GM21367 (cell line): Measurements from ENCODE around the gene NACC2.
"Not testable (repeated sequence)": the region's sequence is repeated elsewhere in the genome, so short reads cannot be mapped to it uniquely, and the experiment has no call there.

Experiments used
- ATAC-seq: cut with Tn5 transposase; IDR thresholded peaks from one replicate; pipeline ENCODE4 v1.9.1; 2021; ENCODE audit not compliant: unreplicated experiment

The NACC2 gene

DNA sequence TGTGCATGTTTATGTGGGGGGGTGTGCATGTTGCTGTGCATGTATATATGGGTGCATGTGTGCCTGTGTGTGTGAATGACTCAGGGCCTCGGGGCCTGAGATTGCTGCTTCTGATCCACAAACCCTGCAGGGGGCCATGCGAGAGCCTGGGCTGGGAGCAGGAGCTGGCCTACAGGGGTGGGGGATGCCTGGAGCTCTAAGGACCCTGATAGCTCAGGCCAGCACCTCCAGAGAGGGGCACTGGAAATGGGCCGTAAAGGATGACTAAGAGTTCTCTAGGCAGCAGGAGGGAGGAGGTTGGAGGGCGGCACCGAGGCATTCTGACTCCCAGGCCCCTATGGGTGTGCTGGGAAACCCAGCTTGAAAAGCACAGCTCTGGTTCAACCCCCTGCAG is 127.0 kb downstream of the NACC2 start:
- no peak for ATAC-seq

DNA sequence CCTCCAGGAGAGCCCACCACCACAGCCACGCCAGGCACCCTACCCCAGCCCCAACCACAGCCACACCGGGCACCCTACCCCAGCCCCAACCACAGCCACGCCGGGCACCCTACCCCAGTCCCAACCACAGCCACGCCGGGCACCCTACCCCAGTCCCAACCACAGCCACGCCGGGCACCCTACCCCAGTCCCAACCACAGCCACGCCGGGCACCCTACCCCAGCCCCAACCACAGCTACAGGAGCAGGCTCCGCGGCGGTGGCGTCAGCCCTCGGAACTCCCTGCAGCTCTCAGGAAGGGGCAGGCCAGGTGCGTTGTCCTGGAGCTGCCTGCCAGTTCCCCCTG is 128.2 kb downstream of the NACC2 start:
- ATAC-seq, result not testable (repeated sequence)

DNA sequence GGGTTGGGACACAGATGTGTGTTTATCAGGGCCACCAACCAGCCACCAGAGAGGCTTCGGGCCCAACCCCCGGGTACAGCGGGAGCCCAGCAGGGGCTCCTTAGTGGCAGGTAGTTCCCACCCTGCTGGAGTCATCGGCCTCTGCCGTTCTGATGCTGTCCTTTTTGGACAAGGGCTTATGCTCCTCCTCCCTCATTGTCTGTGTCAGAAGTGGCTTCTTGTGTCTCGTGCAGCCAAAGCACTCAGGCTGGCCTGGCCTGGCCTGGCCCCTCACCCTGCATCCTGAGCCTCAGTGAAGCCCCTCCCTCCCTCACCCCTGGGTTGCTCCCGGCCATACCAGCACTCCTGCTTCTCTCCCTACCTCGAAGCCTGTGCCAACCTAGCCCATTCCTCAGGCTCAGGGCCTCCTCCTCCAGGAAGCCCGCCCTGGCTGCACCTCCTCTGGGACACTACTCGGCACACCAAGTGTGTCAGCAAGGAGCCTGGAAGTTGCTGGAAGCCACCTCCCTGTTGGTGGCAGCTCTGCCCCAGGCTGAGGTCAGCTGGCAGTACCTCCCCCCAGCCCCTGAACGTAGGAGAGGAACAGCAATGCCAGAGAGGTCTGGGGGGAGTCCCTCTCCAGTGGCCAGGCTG is 129.8 kb downstream of the NACC2 start:
- no peak for ATAC-seq

DNA sequence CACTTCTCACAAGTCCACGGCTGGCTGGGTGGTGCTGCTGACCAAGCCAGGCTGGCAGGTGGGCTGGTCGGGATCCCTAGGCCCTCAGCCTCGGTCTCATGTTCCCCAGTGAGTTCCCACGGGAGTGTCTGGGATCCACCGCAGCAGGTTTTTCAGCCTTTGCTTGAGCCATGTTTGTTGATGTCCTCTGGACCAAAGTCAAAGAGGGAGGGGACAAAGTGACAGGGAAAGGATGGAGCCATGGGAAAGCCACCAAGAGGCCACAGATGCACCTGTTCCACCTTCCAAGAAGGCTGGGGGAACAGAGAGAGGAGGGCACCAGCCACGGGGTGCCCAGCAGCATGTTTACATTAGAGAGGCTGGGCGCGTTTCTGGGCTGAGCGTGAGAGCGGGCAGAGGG is 131.2 kb downstream of the NACC2 start:
- no peak for ATAC-seq

DNA sequence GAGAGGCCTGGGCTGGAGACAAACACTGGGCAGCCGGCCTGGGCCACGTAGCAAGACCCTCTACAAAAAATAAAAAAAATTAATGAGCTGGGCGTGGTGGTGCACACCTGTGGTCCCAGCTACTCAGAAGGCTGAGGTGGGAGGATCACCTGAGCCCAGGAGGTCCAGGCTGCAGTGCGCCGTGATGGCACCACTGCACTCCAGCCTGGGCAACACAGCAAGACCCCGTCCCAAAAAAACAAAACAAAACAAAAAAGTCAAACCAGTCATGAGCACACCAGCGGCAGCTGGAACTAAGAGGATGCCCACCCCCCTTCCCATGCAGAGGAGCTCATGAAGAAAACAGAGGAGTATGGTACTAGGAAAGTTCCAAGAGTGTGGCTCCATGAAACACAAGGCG is 131.8 kb downstream of the NACC2 start:
- no peak for ATAC-seq

DNA sequence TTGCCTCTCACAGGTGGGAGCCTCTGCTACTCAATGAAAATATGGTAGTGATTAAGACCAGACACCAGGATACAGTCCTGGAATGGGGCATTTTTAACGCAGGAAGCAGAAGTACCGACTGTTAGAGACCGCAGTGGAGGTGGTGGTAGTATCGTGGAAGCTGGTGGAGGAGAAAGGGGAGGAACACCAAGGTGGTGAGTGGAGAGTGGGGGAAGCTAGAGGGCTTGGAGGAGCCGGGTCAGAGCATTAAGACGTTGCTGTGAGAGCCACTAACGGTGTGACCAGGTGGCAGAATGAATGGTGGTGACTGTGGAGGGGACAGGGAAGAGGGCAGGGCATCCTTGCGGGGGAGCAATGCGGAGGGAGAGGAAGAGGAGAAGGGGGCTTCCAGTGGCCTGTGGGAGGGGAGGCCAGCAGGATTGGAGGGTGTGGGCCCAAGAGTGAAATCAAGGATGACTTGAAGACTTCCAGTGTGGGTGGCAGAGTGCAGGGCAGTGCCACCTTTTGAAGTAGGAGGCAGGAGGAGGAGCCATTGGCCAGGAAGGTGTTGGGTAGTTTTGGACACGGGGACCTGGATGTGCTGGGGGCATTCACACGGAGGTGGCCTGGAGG is 132.3 kb downstream of the NACC2 start:
- no peak for ATAC-seq

DNA sequence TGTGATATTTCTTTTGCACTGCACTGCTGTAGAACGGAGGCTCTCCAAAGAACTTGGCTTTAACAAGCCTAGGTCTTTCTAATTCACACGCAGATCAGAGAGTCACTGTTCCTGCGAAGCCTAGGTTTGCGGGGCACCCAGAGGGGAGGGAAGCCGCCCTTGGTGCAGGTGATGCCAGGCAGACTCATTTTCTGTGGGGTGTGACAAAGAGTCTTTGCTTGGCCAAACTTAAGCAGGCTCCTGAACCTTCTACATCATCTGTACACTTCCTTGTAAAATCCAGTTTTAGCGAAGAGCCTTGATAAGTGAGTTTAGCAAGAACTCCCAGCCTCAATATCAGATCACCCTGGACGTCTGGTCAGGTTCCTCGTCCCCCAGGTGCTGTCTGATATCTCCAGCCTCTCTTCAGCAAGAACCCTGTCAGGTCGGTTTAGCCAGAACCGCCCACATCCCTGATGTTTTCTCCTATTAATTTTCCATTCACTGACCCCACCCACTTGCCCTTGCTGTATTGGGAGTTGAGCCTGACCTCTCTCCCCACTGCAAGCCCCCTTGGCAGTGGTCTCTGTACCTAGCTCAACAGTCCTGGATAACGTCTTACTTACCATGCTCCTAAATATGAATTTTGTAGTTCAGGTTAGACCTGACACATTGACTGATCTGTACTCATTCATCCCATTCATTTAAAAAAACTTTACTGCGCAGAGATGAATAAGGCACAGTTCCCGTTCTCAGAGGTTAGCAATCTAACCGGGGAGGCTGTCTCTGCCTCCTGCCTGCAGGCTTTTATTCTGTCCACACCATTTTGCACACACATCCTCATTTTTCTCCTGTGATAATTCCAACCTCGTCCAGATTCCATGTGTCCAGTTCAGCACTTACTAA is 133.0 kb downstream of the NACC2 start:
- no peak for ATAC-seq

DNA sequence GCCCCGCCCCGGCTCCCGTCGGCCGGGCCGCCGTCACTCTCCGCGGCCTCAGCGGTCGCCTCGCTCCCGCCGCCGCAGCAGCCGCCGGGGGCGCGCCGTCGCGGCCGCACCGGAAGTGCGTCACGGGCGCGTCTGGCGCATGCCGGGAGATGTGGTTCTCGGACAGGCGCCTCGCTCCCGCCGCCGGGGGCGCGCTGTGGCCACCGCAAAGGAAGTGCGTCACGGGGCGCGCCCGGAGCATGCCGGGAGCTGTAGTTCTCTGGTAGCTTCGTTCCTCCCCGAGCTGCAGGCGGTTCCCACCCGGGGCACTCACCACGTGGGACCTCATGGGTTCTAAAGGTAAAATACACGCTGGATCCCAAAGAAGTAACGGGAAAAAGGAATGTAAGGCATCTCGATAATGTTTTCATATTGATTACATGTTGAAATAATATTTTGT is 133.8 kb downstream of the NACC2 start, which contains the start of gene UBAC1:
TSS of gene UBAC1 (minus strand) at position 97 of the 439 bp plus-strand sequence. CDS start 211 bp downstream, outside the sequence.
- peak; percentile 83 for ATAC-seq

DNA sequence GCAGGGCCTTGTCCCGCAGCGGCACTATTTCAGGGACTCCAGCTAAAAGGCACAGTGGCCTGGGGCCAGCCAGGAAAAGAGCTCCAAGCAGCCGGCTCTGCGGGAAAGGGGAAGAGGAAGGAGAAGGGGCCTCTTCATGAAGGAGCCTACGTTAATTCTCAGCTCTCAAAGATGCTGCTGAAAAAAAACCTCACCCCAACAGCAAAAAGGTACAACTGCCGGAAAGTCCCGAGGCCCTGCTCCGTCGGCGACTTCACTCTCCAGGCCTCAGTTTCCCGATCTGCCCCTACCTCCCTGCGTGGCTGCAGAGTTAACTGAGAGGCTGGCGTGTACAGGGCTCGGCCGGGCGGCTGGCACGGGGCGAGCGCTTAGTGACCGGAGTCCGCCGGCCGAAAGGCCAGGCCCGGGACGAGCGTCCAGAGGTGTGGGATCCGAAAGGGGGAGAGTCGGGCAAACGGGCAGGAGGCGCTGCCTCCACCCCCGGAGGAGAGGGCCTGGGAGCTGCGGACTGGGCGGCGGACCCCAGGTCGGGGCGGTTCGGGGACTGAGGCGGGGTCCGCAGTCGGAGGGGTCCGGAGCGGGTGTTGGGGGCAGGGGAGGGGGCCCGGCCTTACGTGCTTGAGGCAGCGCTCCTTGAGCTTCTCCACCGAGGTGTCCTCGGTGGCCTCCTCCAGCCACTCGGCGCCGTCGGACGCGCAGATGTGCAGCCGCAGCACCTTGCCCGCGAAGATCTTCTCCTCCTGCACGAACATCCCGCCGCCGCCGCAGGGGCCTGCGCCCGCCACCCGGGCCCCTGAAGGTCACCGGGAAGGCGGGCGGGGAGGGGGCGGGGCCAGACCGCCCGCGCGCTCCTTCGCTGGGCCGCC is 134.4 kb downstream of the NACC2 start:
- no peak for ATAC-seq

DNA sequence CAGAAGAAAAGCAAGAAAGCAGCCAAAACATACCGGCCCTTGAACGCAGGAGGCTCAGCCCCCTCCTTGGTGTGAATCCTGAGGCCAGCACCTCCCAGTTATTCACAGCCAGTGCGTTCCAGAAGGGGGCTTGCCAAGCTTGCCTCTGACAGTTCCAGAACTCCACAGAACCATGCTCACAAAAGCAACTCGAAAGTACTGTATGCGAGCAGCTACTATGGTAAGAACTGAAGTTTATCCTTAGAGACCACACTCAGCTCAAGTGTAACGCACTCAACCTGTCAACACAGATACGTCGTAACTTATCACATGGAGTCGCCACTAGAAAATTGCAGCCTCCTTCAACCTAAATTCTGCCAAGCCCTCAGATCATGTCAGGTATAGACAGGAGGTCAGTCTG is 135.3 kb downstream of the NACC2 start:
- no peak for ATAC-seq

DNA sequence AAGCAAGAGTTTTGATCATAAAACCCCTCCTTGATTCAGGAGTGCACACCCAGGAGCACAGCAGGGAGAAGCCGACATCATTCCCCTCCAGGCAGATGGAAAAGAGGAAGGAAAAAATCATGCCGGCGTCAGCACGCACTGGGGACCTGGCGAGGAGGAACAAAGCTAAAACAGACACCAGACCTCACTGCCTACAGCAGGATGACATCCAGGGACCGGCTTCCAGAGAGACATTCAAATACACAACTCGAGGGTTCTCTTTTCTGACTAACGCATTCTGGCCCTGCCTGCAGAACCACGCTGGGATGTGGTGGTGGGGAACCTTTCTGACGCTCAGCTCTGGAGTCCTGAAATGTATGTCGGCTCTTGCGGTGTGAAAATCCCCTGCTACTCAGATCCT is 136.6 kb downstream of the NACC2 start:
- ATAC-seq, result no peak

DNA sequence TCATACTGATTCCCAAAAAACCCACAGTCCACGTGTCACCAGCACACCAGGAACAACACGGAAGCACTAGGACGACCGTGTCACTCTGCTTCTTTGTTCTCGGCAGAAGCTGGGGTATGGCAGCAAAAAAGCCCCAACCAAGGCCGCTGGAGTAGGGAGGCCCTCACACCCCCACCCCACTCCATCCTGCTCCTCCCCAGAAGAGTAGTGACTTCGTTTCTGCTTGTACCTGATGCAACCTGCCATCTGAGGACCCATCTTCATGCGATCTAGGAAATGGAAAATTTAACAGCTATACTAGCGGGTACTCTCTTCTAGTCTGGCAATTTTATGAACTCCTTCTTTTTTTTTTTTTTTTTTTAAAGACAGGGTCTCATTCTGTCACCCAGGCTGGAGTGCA is 137.7 kb downstream of the NACC2 start:
- ATAC-seq, result no peak

DNA sequence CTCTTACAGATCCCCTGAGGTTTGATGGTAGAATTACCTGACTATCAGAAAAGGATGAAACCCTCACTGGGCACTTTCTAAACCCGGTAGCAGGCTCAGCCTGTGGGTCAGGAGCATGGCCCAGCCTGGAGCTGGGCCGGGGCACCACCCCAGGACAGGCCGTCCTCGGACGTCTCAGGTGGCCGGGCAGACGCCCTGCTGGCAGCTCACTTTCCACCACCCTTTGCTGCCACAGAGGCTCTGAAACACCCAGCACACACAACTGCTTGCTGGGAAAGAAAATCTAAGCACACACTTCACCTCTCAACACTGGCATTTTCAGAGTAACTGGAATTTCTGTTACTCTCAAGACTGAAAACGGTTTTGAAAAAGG is 138.3 kb downstream of the NACC2 start:
- ATAC-seq, result no peak
